Neuronal stem cell (in vitro differentiated cells): ENCODE data around the gene MYH7.

Experiments
- DNase-seq: peaks from one replicate; pipeline ENCODE4 v3.0.0-alpha.2; 2013; ENCODE audit warnings: low spot score
- H2AFZ ChIP-seq: one replicate; pipeline ENCODE4 v1.6.1; 2013; ENCODE audit warnings: mild to moderate bottlenecking, low read length, inconsistent platforms
- H2AK5ac ChIP-seq: 2 replicates; pipeline ENCODE4 v1.6.1; 2013; ENCODE audit warnings: low read depth, mild to moderate bottlenecking, inconsistent platforms, low read length, moderate library complexity, mixed read lengths
- H2BK120ac ChIP-seq: 2 replicates; pipeline ENCODE4 v1.6.1; 2013; ENCODE audit warnings: low read depth, mild to moderate bottlenecking, inconsistent platforms, low read length, moderate library complexity, mixed read lengths
- H2BK12ac ChIP-seq: one replicate; pipeline ENCODE4 v1.6.1; 2013; ENCODE audit warnings: low read length, inconsistent platforms
- H2BK15ac ChIP-seq: 2 replicates; pipeline ENCODE4 v1.6.1; 2013; ENCODE audit warnings: mild to moderate bottlenecking, low read length, inconsistent platforms, mixed read lengths
- H2BK5ac ChIP-seq: one replicate; pipeline ENCODE4 v1.6.1; 2013; ENCODE audit warnings: inconsistent platforms, mild to moderate bottlenecking, low read length, moderate library complexity
- H3K14ac ChIP-seq: one replicate; pipeline ENCODE4 v1.6.1; 2013; ENCODE audit warnings: low read length, inconsistent platforms
- H3K18ac ChIP-seq: 2 replicates; pipeline ENCODE4 v1.6.1; 2013; ENCODE audit warnings: low read length, inconsistent platforms
- H3K23ac ChIP-seq: 2 replicates; pipeline ENCODE4 v1.6.1; 2013; ENCODE audit warnings: low read depth, mild to moderate bottlenecking, mixed read lengths, low read length, inconsistent platforms; ENCODE audit not compliant: poor library complexity
- H3K27ac ChIP-seq: replicated peaks from 3 replicates; pipeline ENCODE4 v1.5.1; 2013; ENCODE audit warnings: low read length, inconsistent platforms
- H3K27me3 ChIP-seq, 3 experiments: 2 replicates each; pipeline ENCODE4 v1.6.1; 2013; ENCODE audit warnings: low read length in 3 of 3, mild to moderate bottlenecking in 2 of 3, inconsistent platforms in 1 of 3, low read depth in 1 of 3, mixed read lengths in 1 of 3, moderate library complexity in 1 of 3; ENCODE audit not compliant: control insufficient read depth in 3 of 3, insufficient read depth in 3 of 3
- H3K36me3 ChIP-seq, 2 donors: replicated peaks in 1 of 2; 2 replicates each; pipeline ENCODE4 v1.6.1; 2013; ENCODE audit warnings: low read length in 2 of 2; ENCODE audit not compliant: control insufficient read depth in 2 of 2, insufficient read depth in 2 of 2
- H3K4ac ChIP-seq: 2 replicates; pipeline ENCODE4 v1.6.1; 2013; ENCODE audit warnings: inconsistent platforms, mild to moderate bottlenecking, low read length, moderate library complexity
- H3K4me1 ChIP-seq, 2 donors: 1 replicate in 1 of 2; 2 replicates in 1 of 2; pipeline ENCODE4 v1.6.1; 2013; ENCODE audit warnings: low read length in 2 of 2, low read depth in 1 of 2; ENCODE audit not compliant: control insufficient read depth in 2 of 2, insufficient read depth in 1 of 2
- H3K4me2 ChIP-seq: one replicate; pipeline ENCODE4 v1.6.1; 2013; ENCODE audit warnings: mild to moderate bottlenecking, low read length, inconsistent platforms; ENCODE audit not compliant: insufficient read depth, poor library complexity, severe bottlenecking
- H3K4me3 ChIP-seq, 2 donors: 2 replicates each; pipeline ENCODE4 v1.5.1; 2013; ENCODE audit warnings: low read length in 2 of 2, mild to moderate bottlenecking in 2 of 2, inconsistent platforms in 1 of 2, moderate library complexity in 1 of 2
- H3K79me1 ChIP-seq: one replicate; pipeline ENCODE4 v1.6.1; 2013; ENCODE audit warnings: low read depth, mild to moderate bottlenecking, inconsistent platforms, low read length, moderate library complexity
- H3K9ac ChIP-seq: one replicate; pipeline ENCODE4 v1.6.1; 2013; ENCODE audit warnings: mild to moderate bottlenecking, low read depth, low read length, inconsistent platforms; ENCODE audit not compliant: poor library complexity
- H3K9me3 ChIP-seq, 2 donors: replicated peaks in 1 of 2; 2 replicates each; pipeline versions ENCODE3 to v1.6.1; 2013; ENCODE audit warnings: low read length in 2 of 2, mild to moderate bottlenecking in 2 of 2, inconsistent platforms in 1 of 2, low read depth in 1 of 2, mixed read lengths in 1 of 2, moderate library complexity in 1 of 2; ENCODE audit not compliant: control insufficient read depth in 2 of 2, insufficient read depth in 1 of 2
- H4K8ac ChIP-seq: one replicate; pipeline ENCODE4 v1.6.1; 2013; ENCODE audit warnings: low read depth, mild to moderate bottlenecking, inconsistent platforms, low read length, moderate library complexity
- H4K91ac ChIP-seq: one replicate; pipeline ENCODE4 v1.6.1; 2013; ENCODE audit warnings: low read length, low read depth, mild to moderate bottlenecking, inconsistent platforms; ENCODE audit not compliant: poor library complexity
- WGBS, 2 donors: extraction: QIAGEN DNeasy Blood & Tissue Kit; methylation state at CpG; one replicate each; pipeline ENCODE4 v1.1.7; 2013; ENCODE audit warnings: missing lambda C conversion rate in 2 of 2, mixed read lengths in 1 of 2; ENCODE audit not compliant: insufficient read length in 2 of 2, insufficient replicate concordance in 1 of 2; ENCODE audit errors: extremely low coverage in 2 of 2; 5-methylcytosine and 5-hydroxymethylcytosine counted together

MYH7 gene

GRCh38 chr14:23431486-23431885 lies 4.0 kb downstream of the MYH7 start:
- Histone ChIP-seq H3K36me3 (no peaks in the 10 kb centered on the region), H2BK15ac (peak overlapping the region; percentile 49), H3K4ac (peak overlapping the region; percentile 41), H3K27me3 (no peaks in the 10 kb centered on the region), H3K4me1 (peaks cover 26 to 29% of the 10 kb centered on the region in 2 donors), H2BK120ac (peak overlapping the region; percentile 0), H2BK5ac (no peak overlapping the region), H4K91ac (no peak overlapping the region), H3K9me3 (peaks cover 0 to 2% of the 10 kb centered on the region in 2 donors), H3K23ac (no peak overlapping the region), H3K18ac (peak overlapping the region; percentile 66), H3K79me1 (peaks cover 4% of the 10 kb centered on the region), H3K27ac (no peak overlapping the region), H4K8ac (no peak overlapping the region), H2AFZ (no peak overlapping the region), H3K4me2 (no peak overlapping the region), H2AK5ac (peak overlapping the region; percentile 88), H3K9ac (no peak overlapping the region), H3K14ac (no peak overlapping the region), H2BK12ac (no peak overlapping the region), H3K4me3 (no peak overlapping the region)
- no CpG with 5 or more reads among the region's 10 CpGs for WGBS, 2 donors
- no peak for DNase-seq

DNA sequence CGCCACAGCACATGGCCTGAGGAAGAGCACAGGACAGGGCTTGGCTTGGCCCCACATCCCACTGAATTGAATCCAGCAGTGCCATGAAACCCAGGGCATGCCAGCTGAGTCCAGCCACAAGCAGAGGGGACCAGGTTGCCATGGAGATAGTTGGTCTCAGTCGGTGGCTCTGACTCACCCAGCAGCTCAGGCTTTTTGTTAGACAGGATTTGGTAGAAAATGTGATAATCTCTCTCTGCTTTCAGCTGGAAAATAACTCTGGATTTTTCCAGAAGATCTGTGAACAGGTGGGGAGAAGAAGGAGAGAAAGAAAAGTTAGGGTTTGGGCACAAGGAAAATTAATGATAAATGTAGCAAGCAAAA lies 4.8 kb downstream of the MYH7 start:
- no peak overlapping the region for H4K91ac ChIP-seq
- H3K9me3 ChIP-seq = peaks cover 0 to 2% of the 10 kb centered on the region in 2 donors
- no peaks in the 10 kb centered on the region for H3K27me3 ChIP-seq
- no peak overlapping the region for H3K14ac ChIP-seq
- H3K4me2 ChIP-seq = peak overlapping the region; percentile 23
- H2BK120ac ChIP-seq = no peak overlapping the region
- H3K18ac ChIP-seq = peak overlapping the region; percentile 79
- no peaks in the 10 kb centered on the region for H3K36me3 ChIP-seq
- peak; percentile 45 for DNase-seq
- peak overlapping the region; percentile 8 for H3K27ac ChIP-seq
- H3K4ac ChIP-seq = peak overlapping the region; percentile 71
- H4K8ac ChIP-seq = no peak overlapping the region
- peak overlapping the region; percentile 91 for H2BK12ac ChIP-seq
- peak overlapping the region; percentile 69 for H2BK5ac ChIP-seq
- H2AK5ac ChIP-seq = peak overlapping the region; percentile 86
- H3K9ac ChIP-seq = no peak overlapping the region
- peak overlapping the region; percentile 23 for H2BK15ac ChIP-seq
- peaks cover 4% of the 10 kb centered on the region for H3K79me1 ChIP-seq
- H3K23ac ChIP-seq = no peak overlapping the region
- H2AFZ ChIP-seq = peak overlapping the region; percentile 68
- no peak overlapping the region for H3K4me3 ChIP-seq
- H3K4me1 ChIP-seq = peaks cover 18 to 21% of the 10 kb centered on the region in 2 donors
- no CpG with 5 or more reads among the region's 2 CpGs for WGBS, 2 donors

DNA sequence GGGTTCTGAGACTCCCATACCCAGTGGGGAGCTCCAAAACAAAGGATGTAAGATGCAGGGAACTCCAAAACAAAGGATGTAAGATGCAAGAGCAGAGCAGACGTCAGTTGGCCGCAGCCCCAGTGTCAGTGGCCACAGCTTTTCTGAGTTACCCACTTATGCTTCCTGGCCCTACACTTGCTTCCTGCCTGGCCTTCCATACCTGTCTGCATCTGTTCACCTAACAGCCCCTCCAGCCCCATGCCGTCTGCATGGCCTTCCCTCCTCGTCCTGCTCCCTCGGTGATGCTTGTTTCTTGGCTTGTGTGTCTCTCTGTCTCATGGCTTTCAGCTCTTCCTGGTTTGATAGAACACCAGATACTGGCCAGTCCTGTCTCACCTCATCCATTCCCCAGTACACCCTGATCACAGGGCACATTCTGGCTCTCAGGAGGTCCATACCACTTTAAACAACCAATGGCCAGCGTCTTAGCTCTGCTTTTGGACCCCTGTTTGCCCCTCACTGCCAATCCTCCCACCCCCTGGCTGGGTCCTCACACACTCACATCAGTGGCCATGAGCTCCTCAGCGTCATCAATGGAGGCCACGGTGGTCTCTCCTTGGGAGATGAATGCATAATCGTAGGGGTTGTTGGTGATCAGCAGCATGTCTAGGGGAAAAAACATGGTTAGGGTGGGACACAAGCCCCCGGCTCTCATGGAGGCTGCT lies 5.3 kb downstream of the MYH7 start:
- Histone ChIP-seq H2BK5ac (peak overlapping the region; percentile 69), H3K9me3 (peaks cover 0 to 2% of the 10 kb centered on the region in 2 donors), H3K27ac (peak overlapping the region; percentile 8), H3K4me3 (no peak overlapping the region), H3K14ac (peak overlapping the region; percentile 76), H3K4ac (peak overlapping the region; percentile 71), H3K9ac (no peak overlapping the region), H3K4me2 (no peak overlapping the region), H3K36me3 (no peaks in the 10 kb centered on the region), H2BK120ac (peak overlapping the region; percentile 2), H3K23ac (no peak overlapping the region), H3K18ac (peak overlapping the region; percentile 88), H3K4me1 (peaks cover 13 to 16% of the 10 kb centered on the region in 2 donors), H3K27me3 (no peaks in the 10 kb centered on the region), H4K91ac (peak overlapping the region; percentile 93), H2BK12ac (peak overlapping the region; percentile 91), H2AK5ac (peak overlapping the region; percentile 86), H4K8ac (peak overlapping the region; percentile 49), H2AFZ (peak overlapping the region; percentile 68), H3K79me1 (peaks cover 2% of the 10 kb centered on the region), H2BK15ac (peak overlapping the region; percentile 23)
- no peak for DNase-seq
- no CpG with 5 or more reads among the region's 10 CpGs for WGBS, 2 donors

- no peak overlapping the region for H2BK12ac ChIP-seq
- H3K27me3 ChIP-seq = no peaks in the 10 kb centered on the region
- H3K27ac ChIP-seq = no peak overlapping the region
- H3K9me3 ChIP-seq = peaks cover 0 to 2% of the 10 kb centered on the region in 2 donors
- no peak overlapping the region for H3K4ac ChIP-seq
- H3K4me3 ChIP-seq = no peak overlapping the region
- no peak overlapping the region for H2AFZ ChIP-seq
- H3K14ac ChIP-seq = no peak overlapping the region
- H3K36me3 ChIP-seq = no peaks in the 10 kb centered on the region
- no peak overlapping the region for H2BK15ac ChIP-seq
- no peak overlapping the region for H3K4me2 ChIP-seq
- H2BK120ac ChIP-seq = no peak overlapping the region
- H4K8ac ChIP-seq = no peak overlapping the region
- H3K79me1 ChIP-seq = peaks cover 2% of the 10 kb centered on the region
- H4K91ac ChIP-seq = no peak overlapping the region
- no CpG with 5 or more reads among the region's 13 CpGs for WGBS, 2 donors
- no peak overlapping the region for H2AK5ac ChIP-seq
- peaks cover 12% of the 10 kb centered on the region in 2 donors for H3K4me1 ChIP-seq
- H3K9ac ChIP-seq = peak overlapping the region; percentile 9
- H2BK5ac ChIP-seq = no peak overlapping the region
- DNase-seq = no peak
- no peak overlapping the region for H3K23ac ChIP-seq
- H3K18ac ChIP-seq = no peak overlapping the region
These were observed 6.6 kb downstream of the MYH7 start for GRCh38 chr14:23428686-23429495.
